WTC11 (cell line): ENCODE results near the gene MRPL37.

Experiments
- ATF2 ChIP-seq: sonication (generic); formaldehyde crosslinking; IDR thresholded peaks from 2 replicates; pipeline ENCODE4 v1.8.1; 2022; ENCODE audit warnings: low read depth, missing genetic modification reagents, borderline replicate concordance
- PREB ChIP-seq: sonication (generic); formaldehyde crosslinking; IDR thresholded peaks from 2 replicates; pipeline ENCODE4 v1.8.1; 2022; ENCODE audit warnings: mild to moderate bottlenecking, missing genetic modification reagents, moderate library complexity, borderline replicate concordance
- PRRX2 ChIP-seq: fragments of 250-450 bp; sonication (Bioruptor Pico); IDR thresholded peaks from 2 replicates; pipeline ENCODE4 v1.8.0; 2021; ENCODE audit warnings: mild to moderate bottlenecking
- TCF7 ChIP-seq: sonication (generic); formaldehyde crosslinking; IDR thresholded peaks from 2 replicates; pipeline ENCODE4 v1.8.0; 2022; ENCODE audit warnings: mild to moderate bottlenecking, low read depth, missing genetic modification reagents, moderate library complexity
- TEAD4 ChIP-seq: sonication (generic); formaldehyde crosslinking; IDR thresholded peaks from 2 replicates; pipeline ENCODE4 v1.8.0; 2022; ENCODE audit warnings: mild to moderate bottlenecking, missing genetic modification reagents
- USF1 ChIP-seq: sonication (generic); formaldehyde crosslinking; IDR thresholded peaks from 2 replicates; pipeline ENCODE4 v1.8.0; 2022; ENCODE audit warnings: mild to moderate bottlenecking, missing genetic modification reagents
- ZNF121 ChIP-seq: sonication (generic); formaldehyde crosslinking; IDR thresholded peaks from 2 replicates; pipeline ENCODE4 v1.8.0; 2023; ENCODE audit warnings: missing genetic modification reagents
- TF ChIP-seq, protein P1 (sequence below): fragments of 200-600 bp; IDR thresholded peaks from 2 replicates; pipeline ENCODE4 v1.8.0; 2022; ENCODE audit warnings: antibody characterized with exemption
- TF ChIP-seq, protein P2 (sequence below): sonication (generic); formaldehyde crosslinking; IDR thresholded peaks from 2 replicates; pipeline ENCODE4 v1.8.1; 2023; ENCODE audit warnings: mild to moderate bottlenecking, missing genetic modification reagents, moderate library complexity
- TF ChIP-seq, protein P3 (sequence below): sonication (generic); formaldehyde crosslinking; IDR thresholded peaks from 2 replicates; pipeline ENCODE4 v1.8.0; 2022; ENCODE audit warnings: mild to moderate bottlenecking, missing genetic modification reagents
- TF ChIP-seq, protein P4 (sequence below): sonication (generic); formaldehyde crosslinking; conservative IDR thresholded peaks from 2 replicates; pipeline ENCODE4 v1.8.1; 2022; ENCODE audit warnings: mild to moderate bottlenecking, missing genetic modification reagents

DNA sequence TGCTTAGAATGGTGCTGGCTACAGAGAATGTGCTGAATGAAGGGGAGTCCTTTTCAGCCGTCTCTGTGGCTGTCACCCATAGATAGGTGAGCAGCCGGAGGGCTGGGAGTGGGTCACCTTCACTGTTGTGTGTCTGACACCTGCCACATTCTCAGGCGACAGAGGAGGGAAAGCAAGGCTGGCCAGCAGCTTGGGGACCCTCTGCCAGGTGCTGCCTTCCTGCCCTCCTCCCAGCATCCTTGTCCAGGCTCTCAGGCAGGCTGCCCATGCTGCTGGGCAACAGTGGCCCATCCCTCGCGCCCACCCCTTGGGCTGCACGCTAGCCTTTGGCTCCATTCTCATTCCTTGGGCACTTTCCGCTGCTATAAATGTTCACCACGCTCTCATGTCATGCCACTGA is 22.2 kb upstream of the MRPL37 start:
- TF ChIP-seq PRRX2 (CRISPR knock-in tag) (no peak), ZNF121 (no peak), TEAD4 (no peak), ATF2 (CRISPR knock-in tag) (no peak), TCF7 (CRISPR knock-in tag) (no peak), USF1 (CRISPR knock-in tag) (no peak), PREB (CRISPR knock-in tag) (no peak)
- TF ChIP-seq, protein P1, sequence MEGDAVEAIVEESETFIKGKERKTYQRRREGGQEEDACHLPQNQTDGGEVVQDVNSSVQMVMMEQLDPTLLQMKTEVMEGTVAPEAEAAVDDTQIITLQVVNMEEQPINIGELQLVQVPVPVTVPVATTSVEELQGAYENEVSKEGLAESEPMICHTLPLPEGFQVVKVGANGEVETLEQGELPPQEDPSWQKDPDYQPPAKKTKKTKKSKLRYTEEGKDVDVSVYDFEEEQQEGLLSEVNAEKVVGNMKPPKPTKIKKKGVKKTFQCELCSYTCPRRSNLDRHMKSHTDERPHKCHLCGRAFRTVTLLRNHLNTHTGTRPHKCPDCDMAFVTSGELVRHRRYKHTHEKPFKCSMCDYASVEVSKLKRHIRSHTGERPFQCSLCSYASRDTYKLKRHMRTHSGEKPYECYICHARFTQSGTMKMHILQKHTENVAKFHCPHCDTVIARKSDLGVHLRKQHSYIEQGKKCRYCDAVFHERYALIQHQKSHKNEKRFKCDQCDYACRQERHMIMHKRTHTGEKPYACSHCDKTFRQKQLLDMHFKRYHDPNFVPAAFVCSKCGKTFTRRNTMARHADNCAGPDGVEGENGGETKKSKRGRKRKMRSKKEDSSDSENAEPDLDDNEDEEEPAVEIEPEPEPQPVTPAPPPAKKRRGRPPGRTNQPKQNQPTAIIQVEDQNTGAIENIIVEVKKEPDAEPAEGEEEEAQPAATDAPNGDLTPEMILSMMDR, result no peak
- TF ChIP-seq, protein P2, sequence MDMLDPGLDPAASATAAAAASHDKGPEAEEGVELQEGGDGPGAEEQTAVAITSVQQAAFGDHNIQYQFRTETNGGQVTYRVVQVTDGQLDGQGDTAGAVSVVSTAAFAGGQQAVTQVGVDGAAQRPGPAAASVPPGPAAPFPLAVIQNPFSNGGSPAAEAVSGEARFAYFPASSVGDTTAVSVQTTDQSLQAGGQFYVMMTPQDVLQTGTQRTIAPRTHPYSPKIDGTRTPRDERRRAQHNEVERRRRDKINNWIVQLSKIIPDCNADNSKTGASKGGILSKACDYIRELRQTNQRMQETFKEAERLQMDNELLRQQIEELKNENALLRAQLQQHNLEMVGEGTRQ (CRISPR knock-in tag), result no peak
- TF ChIP-seq, protein P3, sequence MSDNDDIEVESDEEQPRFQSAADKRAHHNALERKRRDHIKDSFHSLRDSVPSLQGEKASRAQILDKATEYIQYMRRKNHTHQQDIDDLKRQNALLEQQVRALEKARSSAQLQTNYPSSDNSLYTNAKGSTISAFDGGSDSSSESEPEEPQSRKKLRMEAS (CRISPR knock-in tag), result no peak
- TF ChIP-seq, protein P4, sequence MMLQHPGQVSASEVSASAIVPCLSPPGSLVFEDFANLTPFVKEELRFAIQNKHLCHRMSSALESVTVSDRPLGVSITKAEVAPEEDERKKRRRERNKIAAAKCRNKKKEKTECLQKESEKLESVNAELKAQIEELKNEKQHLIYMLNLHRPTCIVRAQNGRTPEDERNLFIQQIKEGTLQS (CRISPR knock-in tag), result no peak
